Fibroblast of lung (primary cell): ENCODE data around the gene TRIM15. TPM values are rescaled to one million over a fixed set of nuclear protein-coding genes. Genes with fewer than 3 reads are reported as not detected.

Experiments used
- DNase-seq, 2 donors: peaks; one replicate each; pipeline versions ENCODE4 v3.0.0 to v3.0.0-alpha.2; 2010; ENCODE audit warnings: low read depth in 2 of 2
- H2AFZ ChIP-seq: 2 replicates; pipeline ENCODE4 v1.5.1; 2012; ENCODE audit warnings: low read length, control low read depth, inconsistent platforms
- H3K27ac ChIP-seq: 2 replicates; pipeline ENCODE4 v1.5.1; 2011; ENCODE audit warnings: low read length, control low read depth; ENCODE audit not compliant: insufficient read depth
- H3K27me3 ChIP-seq: 2 replicates; pipeline ENCODE4 v1.5.1; 2011; ENCODE audit warnings: mild to moderate bottlenecking, low read length; ENCODE audit not compliant: control insufficient read depth, insufficient read depth
- H3K36me3 ChIP-seq: 2 replicates; pipeline ENCODE4 v1.5.1; 2011; ENCODE audit warnings: low read length; ENCODE audit not compliant: control insufficient read depth, insufficient read depth
- H3K4me1 ChIP-seq: 2 replicates; pipeline ENCODE4 v1.5.1; 2011; ENCODE audit warnings: low read length; ENCODE audit not compliant: control insufficient read depth, insufficient read depth; ENCODE audit errors: extremely low read depth
- H3K4me2 ChIP-seq: 2 replicates; pipeline ENCODE4 v1.5.1; 2011; ENCODE audit warnings: low read length, control low read depth; ENCODE audit not compliant: insufficient read depth; ENCODE audit errors: extremely low read depth
- H3K4me3 ChIP-seq, 4 experiments: fragments of 200-600 bp in 1 of 4; sonication (generic) in 1 of 4; replicated peaks in 1 of 4; 2 replicates each; pipeline ENCODE4 v1.5.1; 2011 to 2016; ENCODE audit warnings: low read length in 4 of 4, low read depth in 3 of 4, mild to moderate bottlenecking in 3 of 4, control low read depth in 2 of 4, inconsistent platforms in 1 of 4, mixed read lengths in 1 of 4; ENCODE audit not compliant: insufficient read depth in 1 of 4; ENCODE audit errors: control extremely low read depth in 1 of 4
- H3K79me2 ChIP-seq: 2 replicates; pipeline ENCODE4 v1.5.1; 2012; ENCODE audit warnings: mild to moderate bottlenecking, low read length, inconsistent platforms; ENCODE audit not compliant: control insufficient read depth, insufficient read depth
- H3K9ac ChIP-seq: 2 replicates; pipeline ENCODE4 v1.5.1; 2011; ENCODE audit warnings: mild to moderate bottlenecking, low read length, control low read depth; ENCODE audit not compliant: insufficient read depth
- H3K9me3 ChIP-seq: 2 replicates; pipeline ENCODE4 v1.5.1; 2012; ENCODE audit warnings: low read depth, low read length; ENCODE audit not compliant: control insufficient read depth, insufficient read depth
- H4K20me1 ChIP-seq: 2 replicates; pipeline ENCODE4 v1.5.1; 2011; ENCODE audit warnings: low read length; ENCODE audit not compliant: control insufficient read depth, insufficient read depth; ENCODE audit errors: extremely low read depth
- EZH2 ChIP-seq: IDR thresholded peaks from 2 replicates; pipeline ENCODE4 v1.5.1; 2012; ENCODE audit warnings: low read length, control low read depth, mild to moderate bottlenecking; ENCODE audit errors: missing control alignments
- polyA plus RNA-seq, 2 donors: library from polyadenylated mRNA; depleted of rRNA in 1 of 2; stranded (reverse) in 1 of 2; unstranded in 1 of 2; fragments of >200 nt; gene quantifications; 2 replicates each; pipeline ENCODE4 v1.2.1, GENCODE V29; 2011 to 2012; ENCODE audit warnings: missing spikeins in 1 of 2
- total RNA-seq: library from RNA; depleted of rRNA; stranded (reverse); fragments of >200 nt; gene quantifications from 2 replicates; pipeline ENCODE4 v1.2.1, GENCODE V29; 2014
- TF ChIP-seq, protein P1 (sequence below), 2 donors: IDR thresholded peaks in 1 of 2; conservative IDR thresholded peaks in 1 of 2; 1 replicate in 1 of 2; 2 replicates in 1 of 2; pipeline ENCODE4 v1.5.1; 2011 to 2012; ENCODE audit warnings: low read length in 2 of 2, control low read depth in 1 of 2, inconsistent platforms in 1 of 2, low read depth in 1 of 2, mild to moderate bottlenecking in 1 of 2

TRIM15 gene
- total and polyA plus RNA-seq, 2 donors (not counting 1 experiment from before 2014, with no cell fraction given): not detected

GRCh38 chr6:30155520-30156261 lies 7.7 kb upstream of the TRIM15 start:
- Histone ChIP-seq H3K4me2 (no peak overlapping the region), H4K20me1 (no peaks in the 10 kb centered on the region), H3K27me3 (peaks cover 3% of the 10 kb centered on the region), H3K79me2 (no peaks in the 10 kb centered on the region), H3K4me3 (no peak overlapping the region), H3K36me3 (no peaks in the 10 kb centered on the region), H3K27ac (no peak overlapping the region), H3K9me3 (no peaks in the 10 kb centered on the region), H3K9ac (no peak overlapping the region), H3K4me1 (peaks cover 6% of the 10 kb centered on the region), H2AFZ (no peak overlapping the region)
- TF ChIP-seq, protein P1, sequence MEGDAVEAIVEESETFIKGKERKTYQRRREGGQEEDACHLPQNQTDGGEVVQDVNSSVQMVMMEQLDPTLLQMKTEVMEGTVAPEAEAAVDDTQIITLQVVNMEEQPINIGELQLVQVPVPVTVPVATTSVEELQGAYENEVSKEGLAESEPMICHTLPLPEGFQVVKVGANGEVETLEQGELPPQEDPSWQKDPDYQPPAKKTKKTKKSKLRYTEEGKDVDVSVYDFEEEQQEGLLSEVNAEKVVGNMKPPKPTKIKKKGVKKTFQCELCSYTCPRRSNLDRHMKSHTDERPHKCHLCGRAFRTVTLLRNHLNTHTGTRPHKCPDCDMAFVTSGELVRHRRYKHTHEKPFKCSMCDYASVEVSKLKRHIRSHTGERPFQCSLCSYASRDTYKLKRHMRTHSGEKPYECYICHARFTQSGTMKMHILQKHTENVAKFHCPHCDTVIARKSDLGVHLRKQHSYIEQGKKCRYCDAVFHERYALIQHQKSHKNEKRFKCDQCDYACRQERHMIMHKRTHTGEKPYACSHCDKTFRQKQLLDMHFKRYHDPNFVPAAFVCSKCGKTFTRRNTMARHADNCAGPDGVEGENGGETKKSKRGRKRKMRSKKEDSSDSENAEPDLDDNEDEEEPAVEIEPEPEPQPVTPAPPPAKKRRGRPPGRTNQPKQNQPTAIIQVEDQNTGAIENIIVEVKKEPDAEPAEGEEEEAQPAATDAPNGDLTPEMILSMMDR (conservative IDR thresholded peaks at IDR 0.05 in 1 of 2, IDR thresholded peaks at IDR 0.05 in 1 of 2; ENCODE audit: low read depth in 1 of 2, low read length in 2 of 2): no peak
- no peak for TF ChIP-seq EZH2
- no peak for DNase-seq

GRCh38 chr6:30156262-30156599 lies 7.1 kb upstream of the TRIM15 start:
- no peak overlapping the region for H2AFZ ChIP-seq
- TF ChIP-seq, protein P1 (conservative IDR thresholded peaks at IDR 0.05 in 1 of 2, IDR thresholded peaks at IDR 0.05 in 1 of 2; ENCODE audit: low read depth in 1 of 2, low read length in 2 of 2): no peak
- no peak for TF ChIP-seq EZH2

GRCh38 chr6:30156774-30157173 lies 6.6 kb upstream of the TRIM15 start:
- no peak for TF ChIP-seq EZH2
- TF ChIP-seq, protein P1 (conservative IDR thresholded peaks at IDR 0.05 in 1 of 2, IDR thresholded peaks at IDR 0.05 in 1 of 2; ENCODE audit: low read depth in 1 of 2, low read length in 2 of 2): no peak
- H3K27ac ChIP-seq: no peak overlapping the region
- no peak overlapping the region for H3K4me3 ChIP-seq
- H2AFZ ChIP-seq: no peak overlapping the region
- H3K36me3 ChIP-seq: no peaks in the 10 kb centered on the region
- no peak overlapping the region for H3K4me2 ChIP-seq
- no peak overlapping the region for H3K9ac ChIP-seq
- peaks cover 3% of the 10 kb centered on the region for H3K27me3 ChIP-seq
- H4K20me1 ChIP-seq: no peaks in the 10 kb centered on the region
- no peaks in the 10 kb centered on the region for H3K9me3 ChIP-seq
- H3K4me1 ChIP-seq: peaks cover 6% of the 10 kb centered on the region
- no peak for DNase-seq
- H3K79me2 ChIP-seq: no peaks in the 10 kb centered on the region

More at GRCh38 chr6:30156262-30156599, 7.1 kb upstream of the TRIM15 start:
- Histone ChIP-seq H3K79me2 (no peaks in the 10 kb centered on the region), H3K4me2 (no peak overlapping the region), H3K4me3 (no peak overlapping the region), H3K9ac (no peak overlapping the region), H3K27me3 (peaks cover 3% of the 10 kb centered on the region), H4K20me1 (no peaks in the 10 kb centered on the region), H3K27ac (no peak overlapping the region), H3K9me3 (no peaks in the 10 kb centered on the region), H3K4me1 (peaks cover 6% of the 10 kb centered on the region), H3K36me3 (no peaks in the 10 kb centered on the region)
- DNase-seq: peak; percentile 26 to 53
